ENCODE measurements around the gene AUTS2. TPM values are rescaled to one million over a fixed set of nuclear protein-coding genes. Genes with fewer than 3 reads are reported as not detected.

AUTS2 gene
- total and polyA plus RNA-seq, 4 donors: 4.9 to 24.4 (median 7.0) TPM

GRCh38 chr7:69743436-69743835 is 145.2 kb downstream of the AUTS2 start:
- 74% methylated on average over 2 of the region's 2 CpGs for WGBS
- no peak for TF ChIP-seq FOXA1 (IDR thresholded peaks at IDR 0.05)
- TF ChIP-seq SP1 (IDR thresholded peaks at IDR 0.05): no peak
- TF ChIP-seq, protein P1, sequence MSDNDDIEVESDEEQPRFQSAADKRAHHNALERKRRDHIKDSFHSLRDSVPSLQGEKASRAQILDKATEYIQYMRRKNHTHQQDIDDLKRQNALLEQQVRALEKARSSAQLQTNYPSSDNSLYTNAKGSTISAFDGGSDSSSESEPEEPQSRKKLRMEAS (IDR thresholded peaks at IDR 0.05): no peak
- TF ChIP-seq FOXA2 (IDR thresholded peaks at IDR 0.05): no peak
- TF ChIP-seq, protein P2, sequence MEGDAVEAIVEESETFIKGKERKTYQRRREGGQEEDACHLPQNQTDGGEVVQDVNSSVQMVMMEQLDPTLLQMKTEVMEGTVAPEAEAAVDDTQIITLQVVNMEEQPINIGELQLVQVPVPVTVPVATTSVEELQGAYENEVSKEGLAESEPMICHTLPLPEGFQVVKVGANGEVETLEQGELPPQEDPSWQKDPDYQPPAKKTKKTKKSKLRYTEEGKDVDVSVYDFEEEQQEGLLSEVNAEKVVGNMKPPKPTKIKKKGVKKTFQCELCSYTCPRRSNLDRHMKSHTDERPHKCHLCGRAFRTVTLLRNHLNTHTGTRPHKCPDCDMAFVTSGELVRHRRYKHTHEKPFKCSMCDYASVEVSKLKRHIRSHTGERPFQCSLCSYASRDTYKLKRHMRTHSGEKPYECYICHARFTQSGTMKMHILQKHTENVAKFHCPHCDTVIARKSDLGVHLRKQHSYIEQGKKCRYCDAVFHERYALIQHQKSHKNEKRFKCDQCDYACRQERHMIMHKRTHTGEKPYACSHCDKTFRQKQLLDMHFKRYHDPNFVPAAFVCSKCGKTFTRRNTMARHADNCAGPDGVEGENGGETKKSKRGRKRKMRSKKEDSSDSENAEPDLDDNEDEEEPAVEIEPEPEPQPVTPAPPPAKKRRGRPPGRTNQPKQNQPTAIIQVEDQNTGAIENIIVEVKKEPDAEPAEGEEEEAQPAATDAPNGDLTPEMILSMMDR (IDR thresholded peaks at IDR 0.05; ENCODE audit: low read depth, low read length, missing input control): no peak
- TF ChIP-seq HNF4A (conservative IDR thresholded peaks at IDR 0.05): no peak
- no peak for TF ChIP-seq ZBTB33 (IDR thresholded peaks at IDR 0.05)
- no peak for TF ChIP-seq EGR1 (IDR thresholded peaks at IDR 0.05; ENCODE audit: low read depth in 2 of 2)
- TF ChIP-seq GABPA (IDR thresholded peaks at IDR 0.05 in 1 of 2, conservative IDR thresholded peaks at IDR 0.05 in 1 of 2): no peak
- TF ChIP-seq TAF1 (conservative IDR thresholded peaks at IDR 0.05): no peak
- no peak for TF ChIP-seq YY1 (IDR thresholded peaks at IDR 0.05)
- no peak for TF ChIP-seq NR2F2 (IDR thresholded peaks at IDR 0.05)
- H3K9ac ChIP-seq (ENCODE audit: low read depth in 1 of 2, low read length in 2 of 2): no peak overlapping the region
- no peak overlapping the region for H3K4me3 ChIP-seq (ENCODE audit: low read depth in 1 of 3, low read length in 3 of 3)
- DNase-seq (ENCODE audit: low spot score): no peak
- no peaks in the 10 kb centered on the region for H3K36me3 ChIP-seq (ENCODE audit: control insufficient read depth in 4 of 4, insufficient read depth in 3 of 4, low read depth in 1 of 4, low read length in 3 of 4)
- no peaks in the 10 kb centered on the region for H3K9me3 ChIP-seq (ENCODE audit: control insufficient read depth in 4 of 4, low read length in 3 of 4)
- H3K27me3 ChIP-seq (ENCODE audit: control insufficient read depth in 4 of 4, insufficient read depth in 4 of 4, low read length in 3 of 4): no peaks in the 10 kb centered on the region
- H3K4me1 ChIP-seq (ENCODE audit: control insufficient read depth in 4 of 4, insufficient read depth in 4 of 4, low read length in 3 of 4): no peaks in the 10 kb centered on the region
- no peak overlapping the region for H3K27ac ChIP-seq (ENCODE audit: low read depth in 1 of 2, low read length in 2 of 2)

- Histone ChIP-seq H3K4me1 (ENCODE audit: control insufficient read depth in 4 of 4, insufficient read depth in 4 of 4, low read length in 3 of 4) (no peaks in the 10 kb centered on the region), H3K4me3 (ENCODE audit: low read depth in 1 of 3, low read length in 3 of 3) (no peak overlapping the region), H3K36me3 (ENCODE audit: control insufficient read depth in 4 of 4, insufficient read depth in 3 of 4, low read depth in 1 of 4, low read length in 3 of 4) (no peaks in the 10 kb centered on the region), H3K9ac (ENCODE audit: low read depth in 1 of 2, low read length in 2 of 2) (no peak overlapping the region), H3K27me3 (ENCODE audit: control insufficient read depth in 4 of 4, insufficient read depth in 4 of 4, low read length in 3 of 4) (no peaks in the 10 kb centered on the region), H3K27ac (ENCODE audit: low read depth in 1 of 2, low read length in 2 of 2) (no peak overlapping the region), H3K9me3 (ENCODE audit: control insufficient read depth in 4 of 4, low read length in 3 of 4) (no peaks in the 10 kb centered on the region)
- TF ChIP-seq, protein P3, sequence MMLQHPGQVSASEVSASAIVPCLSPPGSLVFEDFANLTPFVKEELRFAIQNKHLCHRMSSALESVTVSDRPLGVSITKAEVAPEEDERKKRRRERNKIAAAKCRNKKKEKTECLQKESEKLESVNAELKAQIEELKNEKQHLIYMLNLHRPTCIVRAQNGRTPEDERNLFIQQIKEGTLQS (IDR thresholded peaks at IDR 0.05): no peak
- TF ChIP-seq HNF4A (conservative IDR thresholded peaks at IDR 0.05) (no peak), ZBTB33 (IDR thresholded peaks at IDR 0.05) (no peak), RAD21 (IDR thresholded peaks at IDR 0.05) (no peak), FOXA1 (IDR thresholded peaks at IDR 0.05) (no peak), HNF4G (IDR thresholded peaks at IDR 0.05) (no peak), RXRA (IDR thresholded peaks at IDR 0.05) (no peak), YY1 (IDR thresholded peaks at IDR 0.05) (no peak), FOXA2 (IDR thresholded peaks at IDR 0.05) (no peak)
- TF ChIP-seq, protein P4, sequence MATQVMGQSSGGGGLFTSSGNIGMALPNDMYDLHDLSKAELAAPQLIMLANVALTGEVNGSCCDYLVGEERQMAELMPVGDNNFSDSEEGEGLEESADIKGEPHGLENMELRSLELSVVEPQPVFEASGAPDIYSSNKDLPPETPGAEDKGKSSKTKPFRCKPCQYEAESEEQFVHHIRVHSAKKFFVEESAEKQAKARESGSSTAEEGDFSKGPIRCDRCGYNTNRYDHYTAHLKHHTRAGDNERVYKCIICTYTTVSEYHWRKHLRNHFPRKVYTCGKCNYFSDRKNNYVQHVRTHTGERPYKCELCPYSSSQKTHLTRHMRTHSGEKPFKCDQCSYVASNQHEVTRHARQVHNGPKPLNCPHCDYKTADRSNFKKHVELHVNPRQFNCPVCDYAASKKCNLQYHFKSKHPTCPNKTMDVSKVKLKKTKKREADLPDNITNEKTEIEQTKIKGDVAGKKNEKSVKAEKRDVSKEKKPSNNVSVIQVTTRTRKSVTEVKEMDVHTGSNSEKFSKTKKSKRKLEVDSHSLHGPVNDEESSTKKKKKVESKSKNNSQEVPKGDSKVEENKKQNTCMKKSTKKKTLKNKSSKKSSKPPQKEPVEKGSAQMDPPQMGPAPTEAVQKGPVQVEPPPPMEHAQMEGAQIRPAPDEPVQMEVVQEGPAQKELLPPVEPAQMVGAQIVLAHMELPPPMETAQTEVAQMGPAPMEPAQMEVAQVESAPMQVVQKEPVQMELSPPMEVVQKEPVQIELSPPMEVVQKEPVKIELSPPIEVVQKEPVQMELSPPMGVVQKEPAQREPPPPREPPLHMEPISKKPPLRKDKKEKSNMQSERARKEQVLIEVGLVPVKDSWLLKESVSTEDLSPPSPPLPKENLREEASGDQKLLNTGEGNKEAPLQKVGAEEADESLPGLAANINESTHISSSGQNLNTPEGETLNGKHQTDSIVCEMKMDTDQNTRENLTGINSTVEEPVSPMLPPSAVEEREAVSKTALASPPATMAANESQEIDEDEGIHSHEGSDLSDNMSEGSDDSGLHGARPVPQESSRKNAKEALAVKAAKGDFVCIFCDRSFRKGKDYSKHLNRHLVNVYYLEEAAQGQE (IDR thresholded peaks at IDR 0.05): no peak
- no peak for DNase-seq (ENCODE audit: low spot score)
- 95% methylated on average over 4 of the region's 4 CpGs for WGBS
Observed at GRCh38 chr7:69744026-69744425, 145.8 kb downstream of the AUTS2 start.
